ENCODE data around the gene CCT8. TPM values are rescaled to one million over a fixed set of nuclear protein-coding genes. Genes with fewer than 3 reads are reported as not detected.

Gene CCT8
- total and polyA plus RNA-seq, 9 of the 15 experiments (the other 6 are each of a cell fraction or from before 2014, with no cell fraction given) = 451 to 1,153 (median 677) TPM

DNA sequence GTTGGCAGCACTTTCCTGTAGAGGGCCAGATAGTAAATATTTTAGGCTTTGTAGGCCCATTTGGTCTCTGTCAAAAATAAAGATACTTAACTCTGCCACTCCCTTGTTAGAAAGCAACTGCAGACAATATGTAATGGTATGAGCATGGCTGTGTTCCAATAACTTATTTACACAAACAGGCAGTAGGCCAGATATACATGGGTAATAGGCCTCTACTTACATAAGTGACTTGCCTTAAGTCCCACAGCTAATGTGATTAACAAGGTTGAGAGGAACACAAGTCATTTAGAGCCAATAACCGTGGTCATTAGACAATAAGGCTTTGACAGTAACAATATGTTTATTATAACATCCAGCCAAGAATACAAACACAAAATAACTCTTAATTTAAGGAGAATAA, 17.4 kb downstream of the CCT8 start:
- no peak overlapping the region for H3K9ac ChIP-seq (ENCODE audit: insufficient read depth in 1 of 2, low read depth in 2 of 2, low read length in 2 of 2)
- DNase-seq (ENCODE audit: extremely low read depth in 1 of 4, low spot score in 3 of 4) = no peak
- H3K4me1 ChIP-seq (replicated peaks in 1 of 2; ENCODE audit: control insufficient read depth in 2 of 2, insufficient read depth in 2 of 2, low read length in 2 of 2) = no peaks in the 10 kb centered on the region
- H2AFZ ChIP-seq (ENCODE audit: low read depth, low read length) = no peak overlapping the region
- ChIA-PET CTCF (ENCODE audit: low intra/inter-chr PET ratio) (no interaction called here), POLR2A (interaction anchor here (0.8 to 2.0 kb wide), 4 partner anchors 11 to 63 kb away, joined by 3 to 6 read pairs (median 4); partner anchors contain the start of gene LTN1)
- FAIRE-seq = no peak
- BruUV-seq (replicated peaks) = no TSS peak
- H3K4me3 ChIP-seq = no peak overlapping the region
- 0 out of 3 replicates have a peak, but pooled peaks cover 4% of the 10 kb centered on the region for H3K79me2 ChIP-seq (ENCODE audit: control insufficient read depth, insufficient read depth, low read length)
- no peaks in the 10 kb centered on the region for H3K9me1 ChIP-seq (ENCODE audit: control insufficient read depth, insufficient read depth, low read length)
- WGBS (ENCODE audit: insufficient coverage, low coverage, missing lambda C conversion rate) = 90% methylated on average over 1 of the region's 1 CpG
- in situ Hi-C loops (cut with MboI) (no loop called here), intact Hi-C loops (cut with micrococcal nuclease) (no loop called here)
- no peak overlapping the region for H3K27ac ChIP-seq (ENCODE audit: extremely low read depth, low read depth, low read length)
- H3K27me3 ChIP-seq (ENCODE audit: control insufficient read depth in 2 of 2, insufficient read depth in 2 of 2, low read length in 2 of 2) = no peaks in the 10 kb centered on the region
- H3K36me3 ChIP-seq (ENCODE audit: control insufficient read depth, insufficient read depth, low read length) = peaks cover 92% of the 10 kb centered on the region
- TF ChIP-seq RUNX1 (IDR thresholded peaks at IDR 0.05; ENCODE audit: low read depth) (no peak), RB1 (IDR thresholded peaks at IDR 0.05; ENCODE audit: low read depth) (no peak), POLR2AphosphoS5 (IDR thresholded peaks at IDR 0.05; ENCODE audit: control insufficient read depth, insufficient read depth, low read depth, low read length) (peak; percentile 33; the same call in 1 of the 2 replicates), CBX1 (IDR thresholded peaks at IDR 0.05; ENCODE audit: low read depth) (no peak), POLR2A (conservative IDR thresholded peaks at IDR 0.05) (0 out of 2 replicates have a peak, but pooled peaks have one; percentile 16)
- TF ChIP-seq, protein P1, sequence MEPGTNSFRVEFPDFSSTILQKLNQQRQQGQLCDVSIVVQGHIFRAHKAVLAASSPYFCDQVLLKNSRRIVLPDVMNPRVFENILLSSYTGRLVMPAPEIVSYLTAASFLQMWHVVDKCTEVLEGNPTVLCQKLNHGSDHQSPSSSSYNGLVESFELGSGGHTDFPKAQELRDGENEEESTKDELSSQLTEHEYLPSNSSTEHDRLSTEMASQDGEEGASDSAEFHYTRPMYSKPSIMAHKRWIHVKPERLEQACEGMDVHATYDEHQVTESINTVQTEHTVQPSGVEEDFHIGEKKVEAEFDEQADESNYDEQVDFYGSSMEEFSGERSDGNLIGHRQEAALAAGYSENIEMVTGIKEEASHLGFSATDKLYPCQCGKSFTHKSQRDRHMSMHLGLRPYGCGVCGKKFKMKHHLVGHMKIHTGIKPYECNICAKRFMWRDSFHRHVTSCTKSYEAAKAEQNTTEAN (CRISPR knock-in tag; IDR thresholded peaks at IDR 0.05) = no peak
- H4K20me1 ChIP-seq (replicated peaks; ENCODE audit: control insufficient read depth, insufficient read depth, low read length) = no peaks in the 10 kb centered on the region
- H3K9me3 ChIP-seq (replicated peaks; ENCODE audit: control insufficient read depth, insufficient read depth, low read depth, low read length) = no peaks in the 10 kb centered on the region
- no peak overlapping the region for H3K4me2 ChIP-seq (ENCODE audit: insufficient read depth, low read length)
- no peak; the same call in 2 of the 3 replicates for ATAC-seq

Measured in K562 (cell line).